Choroid plexus epithelial cell (primary cell): ENCODE data around the gene PERM1.
A peak's percentile ranks its signal among the peaks of the same experiment; 100 is the strongest.

ENCODE experiments used
- DNase-seq: peaks from one replicate; pipeline ENCODE4 v3.0.0-alpha.2; 2010; ENCODE audit warnings: low read depth
- H3K4me3 ChIP-seq: 2 replicates; pipeline ENCODE4 v1.5.1; 2011; ENCODE audit warnings: low read depth, mild to moderate bottlenecking, control low read depth, low read length, moderate library complexity
- CTCF ChIP-seq: conservative IDR thresholded peaks from 2 replicates; pipeline ENCODE4 v1.5.1; 2011; ENCODE audit warnings: low read depth, mild to moderate bottlenecking, control low read depth, inconsistent platforms, low read length, moderate library complexity

PERM1 gene

GRCh38 chr1:944341-945325, 37.3 kb downstream of the PERM1 start:
- H3K4me3 ChIP-seq: no peak overlapping the region
- TF ChIP-seq CTCF: no peak
- peak; percentile 98 for DNase-seq

DNA sequence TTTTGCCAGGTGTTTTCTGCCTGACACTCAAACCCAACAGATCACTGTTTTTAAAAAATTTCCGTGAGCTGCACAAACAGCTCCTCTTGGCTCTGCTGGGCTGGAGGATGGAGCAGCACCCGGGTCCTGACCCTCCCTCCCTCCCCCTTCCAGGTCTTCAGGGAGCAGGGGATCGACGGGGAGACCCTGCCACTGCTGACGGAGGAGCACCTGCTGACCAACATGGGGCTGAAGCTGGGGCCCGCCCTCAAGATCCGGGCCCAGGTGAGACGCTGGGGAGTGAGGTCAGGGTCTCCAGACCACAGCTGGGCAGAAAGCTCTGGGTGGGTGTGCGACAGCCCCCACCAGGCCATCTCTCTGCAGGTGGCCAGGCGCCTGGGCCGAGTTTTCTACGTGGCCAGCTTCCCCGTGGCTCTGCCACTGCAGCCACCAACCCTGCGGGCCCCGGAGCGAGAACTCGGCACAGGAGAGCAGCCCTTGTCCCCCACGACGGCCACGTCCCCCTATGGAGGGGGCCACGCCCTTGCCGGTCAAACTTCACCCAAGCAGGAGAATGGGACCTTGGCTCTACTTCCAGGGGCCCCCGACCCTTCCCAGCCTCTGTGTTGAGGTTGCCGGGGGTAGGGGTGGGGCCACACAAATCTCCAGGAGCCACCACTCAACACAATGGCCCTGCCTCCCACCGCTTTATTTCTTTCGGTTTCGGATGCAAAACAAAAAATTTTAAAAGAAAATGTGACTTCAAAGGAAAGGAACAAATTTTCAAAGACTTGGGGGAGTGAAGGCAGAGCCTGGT, 38.1 kb downstream of the PERM1 start:
- H3K4me3 ChIP-seq: peak overlapping the region; percentile 69
- TF ChIP-seq CTCF: no peak
- DNase-seq: no peak

DNA sequence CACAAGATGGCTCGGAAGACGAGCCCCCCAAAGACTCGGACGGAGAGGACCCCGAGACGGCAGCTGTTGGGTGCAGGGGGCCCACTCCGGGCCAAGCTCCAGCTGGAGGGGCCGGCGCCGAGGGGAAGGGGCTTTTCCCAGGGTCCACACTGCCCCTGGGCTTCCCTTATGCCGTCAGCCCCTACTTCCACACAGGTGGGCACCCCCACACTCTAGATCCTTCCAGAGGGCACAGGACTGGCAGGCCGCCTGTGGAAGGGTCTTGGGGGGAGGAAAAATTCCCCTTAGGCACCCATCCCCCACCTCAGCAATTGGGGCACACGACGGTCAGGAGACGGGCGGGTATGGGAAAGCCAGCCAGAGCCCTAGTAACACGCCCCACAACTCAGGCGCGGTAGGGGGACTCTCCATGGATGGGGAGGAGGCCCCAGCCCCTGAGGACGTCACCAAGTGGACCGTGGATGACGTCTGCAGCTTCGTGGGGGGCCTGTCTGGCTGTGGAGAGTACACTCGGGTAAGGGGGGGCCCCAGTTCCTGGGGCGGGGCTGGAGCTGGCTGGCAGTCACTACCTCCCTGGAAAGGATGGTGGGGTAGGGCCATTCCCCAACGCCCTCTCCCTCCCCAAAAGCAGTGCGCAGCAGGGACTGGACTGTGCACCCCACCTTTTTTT, 38.9 kb downstream of the PERM1 start:
- peak overlapping the region; percentile 69 for H3K4me3 ChIP-seq
- TF ChIP-seq CTCF: no peak
- peak; percentile 94 for DNase-seq

- peak overlapping the region; percentile 69 for H3K4me3 ChIP-seq
- DNase-seq: peak; percentile 62
- no peak for TF ChIP-seq CTCF
Measured at GRCh38 chr1:942411-942821, 39.5 kb downstream of the PERM1 start.

- peak; percentile 95 for DNase-seq
- H3K4me3 ChIP-seq: peak overlapping the region; percentile 69
- TF ChIP-seq CTCF: no peak
Measured at GRCh38 chr1:941588-942383, 40.1 kb downstream of the PERM1 start.

DNA sequence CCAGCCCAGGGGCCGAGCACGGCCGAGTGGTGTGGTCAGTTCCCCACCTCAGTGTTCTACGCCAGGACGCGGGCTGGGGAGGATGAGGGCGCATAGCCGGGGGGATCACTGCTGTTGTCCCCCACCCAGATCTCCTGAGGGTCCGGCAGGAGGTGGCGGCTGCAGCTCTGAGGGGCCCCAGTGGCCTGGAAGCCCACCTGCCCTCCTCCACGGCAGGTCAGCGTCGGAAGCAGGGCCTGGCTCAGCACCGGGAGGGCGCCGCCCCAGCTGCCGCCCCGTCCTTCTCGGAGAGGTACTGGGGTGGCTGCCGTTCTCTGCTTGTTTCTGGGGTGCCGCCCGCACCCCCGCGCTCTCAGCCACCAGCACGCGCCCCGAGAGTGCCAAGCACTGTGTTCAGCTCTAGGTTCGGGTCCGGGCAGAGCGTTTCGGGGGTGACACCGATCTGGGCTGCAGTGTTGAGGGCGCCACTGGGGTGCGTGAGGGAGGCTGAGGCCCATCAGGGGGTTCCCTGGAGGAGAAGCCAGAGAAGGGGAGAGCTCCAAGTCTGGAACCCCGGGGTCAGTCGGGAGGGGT, 40.8 kb downstream of the PERM1 start:
- no peak for TF ChIP-seq CTCF
- DNase-seq: no peak
- peak overlapping the region; percentile 69 for H3K4me3 ChIP-seq
